Astrocyte of the cerebellum (primary cell): Measurements from ENCODE around the gene TXNDC17.

Experiments
- DNase-seq: peaks from one replicate; pipeline ENCODE4 v3.0.0-alpha.2; 2011; ENCODE audit warnings: low read depth
- H3K4me3 ChIP-seq: 2 replicates; pipeline ENCODE4 v1.5.1; 2011; ENCODE audit warnings: mild to moderate bottlenecking, low read depth, low read length, moderate library complexity
- CTCF ChIP-seq: IDR thresholded peaks from 2 replicates; pipeline ENCODE4 v1.5.1; 2012; ENCODE audit warnings: low read length, low read depth, moderate library complexity, mild to moderate bottlenecking; ENCODE audit errors: missing control alignments
- in situ Hi-C: cut with HindIII; loops from 2 replicates; pipeline ENCODE4 v1.10.0; 2017; ENCODE audit warnings: low sequenced_read_pairs

The TXNDC17 gene

DNA sequence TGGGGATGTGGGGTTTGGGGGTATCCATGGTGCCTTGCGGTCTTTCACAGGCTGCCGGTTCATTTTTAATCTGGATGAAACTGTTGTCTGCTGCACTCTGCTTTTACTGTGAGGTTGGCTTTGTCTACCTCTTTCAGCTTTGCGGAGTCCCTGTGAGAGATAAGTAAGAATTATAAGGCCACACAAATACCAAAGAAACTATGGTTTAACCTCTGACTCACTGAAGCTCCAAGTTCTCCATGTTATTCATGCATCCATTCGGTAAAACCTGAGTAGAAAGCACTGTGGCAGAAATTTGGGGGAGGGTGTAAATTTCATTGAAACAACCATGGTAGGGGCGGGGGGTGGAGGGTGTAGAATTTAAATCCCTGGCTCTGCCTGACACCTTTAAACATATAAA, 30.8 kb upstream of the TXNDC17 start:
- no peak overlapping the region for H3K4me3 ChIP-seq
- DNase-seq = no peak
- in situ Hi-C loops = no loop called here
- TF ChIP-seq CTCF = no peak

GRCh38 chr17:6611231-6611630, 29.6 kb upstream of the TXNDC17 start:
- DNase-seq = no peak
- no peak overlapping the region for H3K4me3 ChIP-seq
- in situ Hi-C loops = no loop called here
- TF ChIP-seq CTCF = no peak

DNA sequence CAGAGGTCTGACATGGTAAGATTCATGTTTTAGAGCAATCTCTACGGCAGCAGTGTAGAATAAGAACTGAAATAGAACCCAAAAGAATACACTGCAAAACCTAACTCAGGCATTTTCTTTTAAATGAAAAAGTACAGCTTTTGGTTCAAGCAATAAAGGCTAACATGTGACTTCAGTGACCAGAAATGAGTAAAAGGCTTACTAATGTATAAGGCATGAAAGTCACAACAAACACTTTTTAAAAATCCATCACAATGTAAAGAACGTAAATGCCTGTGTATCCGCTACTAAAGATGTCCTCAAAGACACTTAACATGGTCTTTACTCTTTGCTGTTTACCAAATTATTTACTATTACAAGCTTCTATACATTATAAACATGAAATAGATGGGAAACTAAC, 16.9 kb upstream of the TXNDC17 start:
- H3K4me3 ChIP-seq = no peak overlapping the region
- in situ Hi-C loops = no loop called here
- DNase-seq = no peak
- no peak for TF ChIP-seq CTCF

GRCh38 chr17:6626616-6627015, 14.2 kb upstream of the TXNDC17 start:
- DNase-seq = no peak
- in situ Hi-C loops = no loop called here
- TF ChIP-seq CTCF = no peak
- H3K4me3 ChIP-seq = no peak overlapping the region

DNA sequence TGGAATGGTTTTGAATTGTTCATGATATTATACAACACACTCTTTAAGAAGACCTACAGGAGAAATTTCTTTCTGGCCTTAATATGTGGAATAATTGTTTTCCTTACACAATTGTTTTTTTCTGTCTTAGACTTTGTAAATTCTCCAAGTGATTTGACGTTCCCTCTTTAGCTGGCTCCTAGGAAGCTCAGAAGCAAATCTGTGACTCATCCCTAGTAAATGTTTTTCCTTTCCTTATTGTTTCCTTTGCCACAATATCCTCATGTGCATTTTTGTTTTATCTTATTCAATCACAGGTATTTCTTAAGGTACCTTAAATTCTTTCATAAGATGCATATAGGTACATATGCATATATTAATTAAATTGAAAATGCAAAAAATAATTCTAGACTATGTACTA, 13.8 kb upstream of the TXNDC17 start:
- DNase-seq = no peak
- H3K4me3 ChIP-seq = no peak overlapping the region
- in situ Hi-C loops = no loop called here
- no peak for TF ChIP-seq CTCF

GRCh38 chr17:6630390-6630789, 10.5 kb upstream of the TXNDC17 start:
- H3K4me3 ChIP-seq = no peak overlapping the region
- no peak for TF ChIP-seq CTCF
- in situ Hi-C loops = no loop called here
- DNase-seq = no peak

GRCh38 chr17:6632530-6632929, 8.3 kb upstream of the TXNDC17 start:
- in situ Hi-C loops = no loop called here
- DNase-seq = no peak
- TF ChIP-seq CTCF = no peak
- H3K4me3 ChIP-seq = no peak overlapping the region
